T-helper 17 cell (primary cell): ENCODE measurements around the gene DGUOK. TPM values are rescaled to one million over a fixed set of nuclear protein-coding genes. Genes with fewer than 3 reads are reported as not detected.

Experiments used
- ATAC-seq: fragments of 150-1000 bp; cut with Tn5 transposase; 2 replicates; pipeline ENCODE4 v1.10.0; 2021; ENCODE audit warnings: mild to moderate bottlenecking, moderate library complexity
- DNase-seq, 3 donors: peaks; one replicate each; pipeline versions ENCODE4 v3.0.0 to v3.0.0-alpha.2; 2020 to 2021
- H3K9me3 ChIP-seq: one replicate; pipeline ENCODE4 v1.7.0; 2013; ENCODE audit warnings: low read length, mild to moderate bottlenecking; ENCODE audit not compliant: control insufficient read depth, poor library complexity, severe bottlenecking
- H3K27ac Mint-ChIP-seq: one replicate; pipeline ENCODE4 v1.8.0; 2022; ENCODE audit warnings: mild to moderate bottlenecking, moderate library complexity, mixed read lengths
- H3K27me3 Mint-ChIP-seq: one replicate; pipeline ENCODE4 v1.8.0; 2022; ENCODE audit warnings: mixed read lengths
- H3K36me3 Mint-ChIP-seq: one replicate; pipeline ENCODE4 v1.8.0; 2022; ENCODE audit warnings: low read depth, mixed read lengths
- H3K4me1 Mint-ChIP-seq: one replicate; pipeline ENCODE4 v1.8.0; 2022; ENCODE audit warnings: mild to moderate bottlenecking, mixed read lengths
- H3K4me3 Mint-ChIP-seq: one replicate; pipeline ENCODE4 v1.8.0; 2022; ENCODE audit warnings: mild to moderate bottlenecking, moderate library complexity, mixed read lengths
- total RNA-seq, 4 donors: library from RNA in 2 of 4; stranded (reverse) in 2 of 4; gene quantifications; one replicate each; pipeline ENCODE4 v1.2.3 and lab custom pipeline; 2022 to 2026

DGUOK gene
- total RNA-seq, 2 donors from 2014 or later, result 34.2 to 39.7 TPM

DNA sequence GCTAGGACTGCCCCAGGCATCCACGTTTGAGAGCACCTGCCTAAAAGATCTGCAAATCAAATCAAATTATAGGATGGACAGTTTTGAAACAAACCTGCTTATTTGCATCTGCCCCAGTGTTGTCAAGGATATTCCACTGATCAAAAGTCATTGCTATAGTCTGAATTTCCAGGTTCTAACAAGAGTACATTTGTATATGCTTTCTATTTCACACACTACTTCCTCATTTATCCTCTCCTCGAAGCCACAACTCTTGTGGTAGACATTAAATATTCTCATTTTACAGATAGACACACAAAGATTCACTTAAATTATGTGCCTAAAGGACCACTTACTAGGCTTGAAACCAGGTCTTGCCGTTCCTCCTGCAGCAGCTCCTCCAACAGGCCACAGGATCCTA is 46.2 kb downstream of the DGUOK start:
- Mint-ChIP-seq H3K27ac (no peak overlapping the region), H3K4me3 (peak overlapping the region; percentile 63), H3K27me3 (no peaks in the 10 kb centered on the region), H3K36me3 (no peaks in the 10 kb centered on the region), H3K4me1 (peaks cover 23% of the 10 kb centered on the region)
- DNase-seq, result no peak
- no peak for ATAC-seq
- no peaks in the 10 kb centered on the region for H3K9me3 ChIP-seq

DNA sequence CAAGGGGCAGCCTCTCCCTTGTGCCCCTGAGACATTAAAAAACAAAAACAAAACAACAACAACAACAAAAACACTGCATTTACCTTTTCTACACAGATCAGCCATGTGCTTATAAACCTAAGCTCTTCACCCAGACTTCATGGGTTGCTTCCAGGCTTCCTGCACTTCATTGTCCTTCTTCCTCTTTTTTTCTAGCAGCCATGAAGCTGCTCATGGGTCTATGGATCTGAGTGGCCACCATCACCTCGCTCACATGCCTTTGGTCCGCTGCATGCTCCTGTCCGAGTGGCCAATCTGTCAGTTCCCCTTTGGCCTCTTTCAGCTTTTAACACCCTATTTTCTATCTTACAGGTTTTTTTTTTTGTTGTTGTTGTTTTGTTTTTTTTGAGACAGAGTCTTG is 49.1 kb downstream of the DGUOK start:
- Mint-ChIP-seq H3K27ac (no peak overlapping the region), H3K4me3 (no peak overlapping the region), H3K4me1 (peaks cover 28% of the 10 kb centered on the region), H3K36me3 (peaks cover 2% of the 10 kb centered on the region), H3K27me3 (no peaks in the 10 kb centered on the region)
- no peak for ATAC-seq
- DNase-seq, result no peak
- H3K9me3 ChIP-seq, result no peaks in the 10 kb centered on the region

DNA sequence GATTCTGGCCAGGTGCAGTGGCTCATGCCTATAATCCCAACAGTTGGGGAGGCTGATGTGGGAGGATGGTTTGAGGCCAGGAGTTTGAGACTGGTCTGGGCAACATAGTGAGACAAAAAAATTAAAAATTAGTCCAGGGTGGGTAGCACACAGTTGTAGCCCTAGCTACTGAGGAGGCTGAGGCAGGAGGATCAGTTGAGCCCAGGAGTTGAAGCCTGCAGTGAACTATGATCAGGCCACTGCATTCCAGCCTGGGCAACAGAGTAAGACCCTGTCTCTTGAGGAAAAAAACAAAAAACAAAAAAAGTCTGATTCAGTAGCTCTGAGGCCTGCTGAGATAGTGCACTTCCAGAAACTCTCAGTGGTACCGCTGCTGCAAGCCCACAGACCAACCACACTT is 50.1 kb downstream of the DGUOK start:
- no peaks in the 10 kb centered on the region for H3K9me3 ChIP-seq
- H3K4me3 Mint-ChIP-seq, result no peak overlapping the region
- H3K27ac Mint-ChIP-seq, result no peak overlapping the region
- H3K4me1 Mint-ChIP-seq, result peaks cover 27% of the 10 kb centered on the region
- no peaks in the 10 kb centered on the region for H3K27me3 Mint-ChIP-seq
- DNase-seq (no peak), ATAC-seq (no peak)
- H3K36me3 Mint-ChIP-seq, result peaks cover 2% of the 10 kb centered on the region

DNA sequence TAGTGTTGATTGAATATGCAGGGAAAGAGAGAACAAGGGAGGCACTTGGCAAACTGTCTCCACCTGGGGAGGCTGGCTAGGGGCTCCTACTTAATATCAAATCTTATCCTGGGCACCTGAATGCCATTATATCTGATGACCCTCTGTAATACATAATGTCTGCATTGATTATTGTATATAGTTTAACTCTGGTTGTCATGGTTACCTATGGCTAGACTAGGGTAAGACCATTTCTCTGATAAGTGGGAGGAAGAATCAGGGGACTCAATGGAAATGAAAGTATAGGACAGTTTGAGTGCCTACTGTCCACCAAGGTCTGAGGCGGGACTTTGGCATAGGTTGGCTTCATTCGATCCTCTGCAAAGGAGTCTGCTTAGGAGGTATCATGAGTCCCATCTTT is 50.8 kb downstream of the DGUOK start:
- Mint-ChIP-seq H3K27me3 (no peaks in the 10 kb centered on the region), H3K4me3 (no peak overlapping the region), H3K36me3 (peaks cover 2% of the 10 kb centered on the region), H3K4me1 (peaks cover 28% of the 10 kb centered on the region), H3K27ac (no peak overlapping the region)
- no peaks in the 10 kb centered on the region for H3K9me3 ChIP-seq
- DNase-seq (no peak), ATAC-seq (no peak)

DNA sequence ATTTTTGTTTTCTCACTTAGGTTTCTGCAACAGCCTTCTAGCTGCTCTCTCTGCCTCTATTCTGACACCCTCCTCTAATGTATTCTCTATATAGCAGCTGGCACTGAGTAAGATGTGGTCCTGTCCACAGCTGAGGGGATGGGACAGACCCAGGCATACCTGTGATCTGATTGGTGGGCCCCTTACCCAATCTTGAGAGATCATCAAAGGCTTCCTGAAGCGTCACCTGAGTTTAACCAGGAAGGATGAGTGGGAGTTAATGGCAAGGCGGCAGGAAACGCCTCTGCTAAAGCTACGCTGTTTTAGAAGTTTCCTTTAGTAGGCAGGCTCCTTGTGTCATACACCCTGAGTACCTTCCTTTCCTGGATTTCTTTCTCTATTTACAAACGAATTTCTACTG is 52.3 kb downstream of the DGUOK start:
- peak in 1 of 3 donors; percentile 54 for DNase-seq
- Mint-ChIP-seq H3K4me1 (peaks cover 36% of the 10 kb centered on the region), H3K36me3 (peaks cover 2% of the 10 kb centered on the region), H3K27me3 (no peaks in the 10 kb centered on the region), H3K4me3 (peak overlapping the region; percentile 75), H3K27ac (peak overlapping the region; percentile 66)
- peak; percentile 94 for ATAC-seq
- no peaks in the 10 kb centered on the region for H3K9me3 ChIP-seq

DNA sequence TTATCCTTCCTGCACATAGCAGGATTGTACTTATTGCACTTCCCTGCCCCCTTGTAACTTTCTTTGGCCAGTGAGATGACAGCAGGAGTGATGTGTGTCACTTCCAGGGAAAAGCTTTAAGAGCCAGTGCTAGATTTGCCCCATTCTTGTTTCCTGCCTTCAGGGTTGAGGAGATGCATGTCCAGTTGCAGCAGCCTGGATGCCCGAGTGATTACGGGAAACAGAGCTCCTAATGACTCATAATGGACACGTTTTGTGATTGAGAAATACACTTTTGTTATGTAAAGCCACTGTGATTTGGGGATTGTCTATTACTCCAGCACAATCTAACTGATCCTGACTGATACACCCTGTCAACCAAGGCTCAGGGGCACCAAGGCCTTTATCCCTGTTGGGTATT is 53.0 kb downstream of the DGUOK start:
- peak overlapping the region; percentile 75 for H3K4me3 Mint-ChIP-seq
- H3K36me3 Mint-ChIP-seq, result peaks cover 2% of the 10 kb centered on the region
- peaks cover 36% of the 10 kb centered on the region for H3K4me1 Mint-ChIP-seq
- no peak for ATAC-seq
- H3K9me3 ChIP-seq, result no peaks in the 10 kb centered on the region
- DNase-seq, result no peak
- peak overlapping the region; percentile 66 for H3K27ac Mint-ChIP-seq
- no peaks in the 10 kb centered on the region for H3K27me3 Mint-ChIP-seq

DNA sequence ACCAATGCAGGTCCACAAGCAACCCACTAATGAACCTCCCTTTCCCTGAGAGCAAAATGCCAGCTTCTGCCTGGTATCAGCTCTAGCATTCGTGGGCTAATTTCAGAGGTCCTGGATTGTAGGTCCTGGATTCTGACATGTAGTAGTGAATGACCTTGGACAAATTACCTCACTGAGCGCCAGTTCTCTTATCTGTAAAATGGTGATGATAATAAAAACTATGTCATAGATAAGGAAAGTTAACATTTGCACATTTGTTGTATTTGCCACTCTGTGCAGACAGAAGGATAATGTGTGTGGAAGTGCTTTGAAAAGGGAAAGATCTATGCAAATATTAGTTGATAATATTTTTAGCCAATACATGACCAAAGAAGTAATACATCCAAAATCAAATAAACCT is 53.9 kb downstream of the DGUOK start:
- no peak overlapping the region for H3K27ac Mint-ChIP-seq
- no peak for ATAC-seq

DNA sequence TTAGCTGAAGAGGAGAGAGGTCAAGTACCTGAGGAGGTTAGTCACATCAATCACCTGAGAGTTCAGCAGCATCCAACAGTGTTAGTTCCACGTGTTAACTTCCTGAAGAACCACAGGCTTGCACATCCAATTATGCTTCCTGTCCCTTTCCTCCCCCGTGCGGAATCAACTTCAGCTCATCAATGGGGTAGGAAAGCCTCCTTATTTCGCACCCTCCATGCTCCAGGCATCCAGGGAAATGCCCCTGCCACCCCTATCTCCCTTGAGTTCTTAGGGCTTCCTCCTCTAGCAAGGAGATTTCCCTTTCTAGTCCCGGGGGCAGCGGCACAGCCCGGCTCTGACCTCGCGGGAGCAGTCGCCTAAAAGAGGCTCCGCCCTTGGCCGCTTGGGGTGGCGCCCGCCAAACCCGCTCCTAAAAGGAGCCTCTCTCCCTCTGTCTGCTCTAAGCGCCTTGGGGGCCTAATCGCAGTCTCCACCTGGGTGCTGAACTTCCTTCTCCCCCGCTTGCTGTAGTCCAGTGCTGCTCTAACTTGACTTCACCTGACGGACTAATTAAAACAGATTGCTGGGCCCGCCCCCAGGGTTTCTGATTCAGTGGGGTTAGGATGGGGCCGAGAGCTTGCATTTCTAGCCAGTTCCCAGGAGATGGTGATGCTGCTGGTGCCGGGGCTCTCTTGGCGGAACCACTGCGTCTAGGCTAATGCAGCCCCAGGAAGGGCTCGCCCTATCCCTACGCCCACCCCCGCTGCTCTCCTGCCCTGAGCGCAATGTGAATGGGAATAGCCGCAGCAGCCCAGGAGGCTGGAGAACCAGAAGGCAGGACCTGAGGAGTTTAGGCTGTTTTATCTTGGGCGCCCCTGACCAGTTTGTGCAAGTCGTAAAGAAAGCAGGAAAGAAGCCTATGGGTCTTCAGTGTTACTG is 54.7 kb downstream of the DGUOK start:
- ATAC-seq, result no peak
- Mint-ChIP-seq H3K4me3 (peak overlapping the region; percentile 82), H3K27me3 (no peaks in the 10 kb centered on the region), H3K27ac (no peak overlapping the region), H3K4me1 (peaks cover 42% of the 10 kb centered on the region), H3K36me3 (peaks cover 2% of the 10 kb centered on the region)
- DNase-seq, result peak in 2 of 3 donors; percentile 19 to 24
- H3K9me3 ChIP-seq, result no peaks in the 10 kb centered on the region

More for the DNA sequence above, 53.9 kb downstream of the DGUOK start:
- no peaks in the 10 kb centered on the region for H3K27me3 Mint-ChIP-seq
- peaks cover 2% of the 10 kb centered on the region for H3K36me3 Mint-ChIP-seq
- DNase-seq, result no peak
- peaks cover 36% of the 10 kb centered on the region for H3K4me1 Mint-ChIP-seq
- H3K9me3 ChIP-seq, result no peaks in the 10 kb centered on the region
- no peak overlapping the region for H3K4me3 Mint-ChIP-seq

DNA sequence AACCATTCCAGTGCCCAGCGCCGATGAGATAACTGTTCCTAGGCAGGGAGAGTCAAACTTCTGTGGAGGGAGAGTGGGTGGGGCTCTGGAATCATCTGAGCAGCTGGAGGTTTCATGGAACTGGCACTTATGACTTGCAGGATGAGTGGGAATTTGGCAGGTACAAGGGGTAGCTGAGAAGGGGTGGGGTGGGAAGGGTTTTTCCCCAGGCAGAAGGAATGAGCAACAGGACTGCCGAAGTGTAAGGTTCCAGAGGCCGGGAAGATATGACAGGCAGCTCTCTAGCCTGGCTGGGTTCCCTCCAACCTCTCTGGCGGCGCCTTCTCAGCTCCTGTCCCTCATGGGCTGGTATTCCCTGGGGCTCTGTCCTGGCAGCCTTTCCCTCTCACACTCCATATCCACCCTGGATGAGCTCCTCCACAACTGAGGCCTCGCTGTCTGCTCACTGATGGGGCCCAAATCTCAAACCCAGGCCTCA is 55.5 kb downstream of the DGUOK start:
- H3K4me3 Mint-ChIP-seq, result peak overlapping the region; percentile 81

DNA sequence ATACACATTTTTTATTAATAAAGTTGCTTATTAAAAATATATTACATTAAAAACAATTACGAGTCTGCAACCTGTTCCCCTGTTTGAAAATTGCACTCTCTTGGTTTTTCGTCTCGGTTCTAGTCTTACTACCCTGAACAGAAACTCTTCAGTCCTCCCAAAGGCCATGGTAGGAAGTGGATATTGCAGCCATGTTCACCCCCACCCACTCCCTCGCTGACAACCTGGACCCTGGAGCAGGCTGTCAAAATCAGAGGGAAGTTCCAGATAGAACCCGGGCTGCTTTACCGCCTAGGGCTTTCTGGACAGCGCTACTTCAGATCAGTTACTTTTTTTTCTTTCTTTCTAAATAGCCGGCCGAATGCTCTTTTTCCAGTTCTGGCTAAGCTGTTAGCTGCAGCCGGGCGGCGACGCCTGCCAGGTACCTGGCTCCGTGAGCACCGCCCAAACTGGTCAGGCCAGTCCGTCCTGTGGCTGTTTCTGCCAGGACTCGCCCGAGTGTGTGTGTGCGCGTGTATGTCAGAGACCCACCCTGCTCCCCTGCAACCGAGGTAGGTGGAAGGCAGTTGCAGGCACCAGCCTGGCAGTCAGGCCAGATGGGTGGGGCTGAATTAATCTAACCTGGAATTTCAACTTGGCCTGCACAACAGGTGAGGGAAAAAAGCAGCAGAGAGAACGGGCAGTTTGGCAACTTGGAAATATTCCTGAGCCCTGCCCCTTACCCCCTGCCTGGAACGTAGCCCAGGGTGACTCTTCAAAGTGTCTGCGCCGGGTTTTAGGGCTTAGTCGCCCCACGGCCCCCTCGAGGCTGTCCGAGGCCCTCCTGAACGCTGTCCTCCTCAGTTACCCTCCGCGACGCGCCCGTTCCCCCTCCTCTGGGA is 56.9 kb downstream of the DGUOK start:
- Mint-ChIP-seq H3K4me3 (peak overlapping the region; percentile 87), H3K27me3 (no peaks in the 10 kb centered on the region), H3K4me1 (peaks cover 63% of the 10 kb centered on the region), H3K36me3 (peaks cover 2% of the 10 kb centered on the region), H3K27ac (peak overlapping the region; percentile 92)
- H3K9me3 ChIP-seq, result no peaks in the 10 kb centered on the region
- DNase-seq, result no peak
- no peak for ATAC-seq

More for the DNA sequence above, 55.5 kb downstream of the DGUOK start:
- H3K9me3 ChIP-seq, result no peaks in the 10 kb centered on the region
- peaks cover 51% of the 10 kb centered on the region for H3K4me1 Mint-ChIP-seq
- H3K27ac Mint-ChIP-seq, result peak overlapping the region; percentile 92
- no peaks in the 10 kb centered on the region for H3K27me3 Mint-ChIP-seq
- peaks cover 2% of the 10 kb centered on the region for H3K36me3 Mint-ChIP-seq
- DNase-seq (no peak), ATAC-seq (no peak)

DNA sequence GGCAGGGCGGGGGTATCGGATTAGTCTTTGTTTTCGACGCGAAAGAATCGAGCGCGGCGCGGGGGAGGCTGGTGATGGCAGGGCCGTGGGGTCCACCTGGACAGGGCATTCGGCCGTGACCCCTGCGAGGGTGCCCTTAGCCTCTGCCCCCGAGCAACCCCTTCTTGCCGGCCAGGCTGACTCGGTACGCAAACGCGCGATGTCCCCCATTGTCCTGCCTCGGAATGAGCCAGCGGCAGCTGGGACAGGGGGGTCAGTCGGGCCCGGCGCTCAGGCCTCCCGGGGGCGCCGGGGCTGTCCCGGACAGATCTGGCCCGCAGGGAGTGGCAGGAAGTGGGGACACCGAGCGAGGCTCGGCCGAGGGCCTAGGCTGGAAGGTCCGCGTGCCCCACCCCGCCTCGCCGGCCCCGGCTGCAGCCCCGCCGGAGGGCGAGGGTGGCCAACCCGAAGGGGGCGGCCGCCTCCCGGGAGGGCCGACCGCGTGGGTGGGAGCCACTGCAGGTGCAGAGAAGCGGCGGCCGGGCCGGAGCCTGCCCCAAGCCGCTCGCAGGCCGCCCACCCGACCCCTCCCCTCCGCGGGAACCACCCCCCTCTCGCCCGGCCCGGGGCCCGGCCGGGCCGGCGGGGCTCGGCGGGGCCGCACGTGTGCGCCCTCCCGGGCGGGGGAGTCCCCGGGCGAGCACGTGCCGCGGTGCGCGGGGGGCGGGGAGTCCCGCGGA is 57.7 kb downstream of the DGUOK start, which contains the start of gene TET3:
Gene TET3 (plus strand): TSS at position 708 of the 719 bp plus-strand sequence. CDS start 1,494 bp downstream, outside the sequence.
- peaks cover 2% of the 10 kb centered on the region for H3K36me3 Mint-ChIP-seq
- ATAC-seq, result peak; percentile 69
- peak within 1 kb of the TSS; percentile 92 for H3K4me3 Mint-ChIP-seq
- peaks cover 60% of the 10 kb centered on the region for H3K4me1 Mint-ChIP-seq
- H3K9me3 ChIP-seq, result no peaks in the 10 kb centered on the region
- H3K27ac Mint-ChIP-seq, result peak within 1 kb of the TSS; percentile 92
- DNase-seq, result no peak
- H3K27me3 Mint-ChIP-seq, result no peaks in the 10 kb centered on the region

DNA sequence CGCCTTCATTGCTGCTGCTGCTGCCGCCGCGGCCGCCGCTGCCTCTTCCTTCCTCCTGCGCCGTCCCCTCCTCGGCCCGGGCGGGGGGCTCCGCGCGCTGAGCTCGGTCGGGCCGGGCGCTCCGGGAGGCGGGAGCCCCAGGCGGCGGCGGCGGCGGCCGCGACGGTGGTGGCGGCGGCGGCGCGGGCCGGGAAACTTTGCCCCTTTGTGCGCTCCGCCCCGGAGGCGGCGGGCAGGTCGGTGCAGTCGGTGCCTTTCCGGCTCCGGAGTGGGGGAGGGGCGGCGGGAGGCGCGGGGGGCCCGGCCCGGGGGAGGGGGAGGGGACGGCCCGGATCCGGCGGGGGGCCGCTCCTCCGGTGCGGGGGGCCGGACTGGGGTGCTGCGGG is 58.2 kb downstream of the DGUOK start:
- peaks cover 60% of the 10 kb centered on the region for H3K4me1 Mint-ChIP-seq
- ATAC-seq, result peak; percentile 52
- DNase-seq, result peak; percentile 60 to 76 (median 74)
- no peak overlapping the region for H3K27ac Mint-ChIP-seq
- H3K9me3 ChIP-seq, result no peaks in the 10 kb centered on the region
- peaks cover 8% of the 10 kb centered on the region for H3K36me3 Mint-ChIP-seq
- peak overlapping the region; percentile 9 for H3K4me3 Mint-ChIP-seq
- no peaks in the 10 kb centered on the region for H3K27me3 Mint-ChIP-seq
